Measurements from ENCODE around the gene IFRD2.

DNA sequence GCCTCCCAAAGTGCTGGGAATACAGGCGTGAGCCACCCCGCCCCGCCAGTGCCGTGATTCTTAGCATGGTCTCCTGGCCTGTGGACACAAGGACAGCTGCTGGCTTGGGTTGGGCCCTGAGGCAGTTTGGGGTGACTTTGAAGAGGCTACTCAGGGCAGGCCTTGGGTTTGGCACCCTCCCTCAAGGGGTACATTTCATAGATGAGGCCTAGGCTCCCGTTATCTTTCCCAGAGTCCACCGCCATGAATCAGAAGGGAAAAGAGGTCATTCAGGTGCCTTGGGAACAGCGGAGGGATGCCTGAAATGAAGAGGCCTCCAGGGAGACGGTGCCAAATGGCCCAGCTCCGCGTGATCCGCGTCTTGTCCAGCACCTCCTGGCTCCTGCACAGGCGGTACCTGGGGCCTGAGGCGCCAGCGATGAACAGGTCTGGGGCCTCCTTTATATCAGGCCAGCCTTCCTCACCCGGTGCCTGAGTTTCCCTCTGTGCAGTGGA, 46.9 kb downstream of the IFRD2 start:
- no peak for TF ChIP-seq CTCF (IDR thresholded peaks at IDR 0.05)
- no peak for TF ChIP-seq ZFX (IDR thresholded peaks at IDR 0.05; ENCODE audit: borderline replicate concordance)

All from 22Rv1 (cell line).